H7 (cell line): ENCODE measurements around the gene ZBTB47. TPM values are rescaled to one million over a fixed set of nuclear protein-coding genes. Genes with fewer than 3 reads are reported as not detected.
A peak's percentile ranks its signal among the peaks of the same experiment; 100 is the strongest.

ENCODE experiments used
- DNase-seq: peaks from one replicate; pipeline ENCODE4 v3.0.0; 2012
- H3K27me3 ChIP-seq: 2 replicates; pipeline ENCODE4 v1.6.0; 2011; ENCODE audit warnings: mild to moderate bottlenecking, low read length; ENCODE audit not compliant: control insufficient read depth, insufficient read depth
- H3K36me3 ChIP-seq: replicated peaks from 2 replicates; pipeline ENCODE4 v1.5.1; 2011; ENCODE audit warnings: low read length; ENCODE audit not compliant: control insufficient read depth, insufficient read depth
- H3K4me3 ChIP-seq: 2 replicates; pipeline ENCODE4 v1.5.1; 2011; ENCODE audit warnings: low read depth, mild to moderate bottlenecking, control low read depth, low read length, moderate library complexity; ENCODE audit not compliant: insufficient read depth
- total RNA-seq: library from RNA; depleted of rRNA; stranded (reverse); fragments of >200 nt; shearing (Covaris generic); gene quantifications from 2 replicates; pipeline ENCODE4 v1.2.3, GENCODE V29; 2014

The ZBTB47 gene
- total RNA-seq, 1 experiment from 2014 or later, result 8.0 TPM

DNA sequence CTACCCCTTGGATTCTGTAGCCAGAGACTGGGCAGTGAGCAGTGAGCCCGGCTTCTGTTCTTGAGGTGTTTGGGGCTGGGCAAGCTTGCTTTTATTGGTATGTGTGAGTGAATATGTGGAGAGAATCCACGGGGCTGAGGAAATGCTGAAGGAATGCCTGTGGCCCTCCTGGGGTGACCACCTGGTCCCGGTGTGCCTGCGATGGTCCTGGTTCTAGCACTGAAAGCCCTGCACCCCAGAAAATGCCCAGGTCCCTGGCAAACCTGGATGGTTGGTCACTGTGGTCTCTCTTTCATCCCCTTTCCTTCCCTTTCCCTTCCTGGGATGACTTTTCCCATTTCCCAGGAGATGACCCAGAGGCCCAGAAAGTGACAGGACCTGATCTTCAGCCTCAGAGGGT lies 4.2 kb downstream of the ZBTB47 start:
- Histone ChIP-seq H3K36me3 (no peaks in the 10 kb centered on the region), H3K27me3 (no peaks in the 10 kb centered on the region), H3K4me3 (no peak overlapping the region)
- peak; percentile 45 for DNase-seq

DNA sequence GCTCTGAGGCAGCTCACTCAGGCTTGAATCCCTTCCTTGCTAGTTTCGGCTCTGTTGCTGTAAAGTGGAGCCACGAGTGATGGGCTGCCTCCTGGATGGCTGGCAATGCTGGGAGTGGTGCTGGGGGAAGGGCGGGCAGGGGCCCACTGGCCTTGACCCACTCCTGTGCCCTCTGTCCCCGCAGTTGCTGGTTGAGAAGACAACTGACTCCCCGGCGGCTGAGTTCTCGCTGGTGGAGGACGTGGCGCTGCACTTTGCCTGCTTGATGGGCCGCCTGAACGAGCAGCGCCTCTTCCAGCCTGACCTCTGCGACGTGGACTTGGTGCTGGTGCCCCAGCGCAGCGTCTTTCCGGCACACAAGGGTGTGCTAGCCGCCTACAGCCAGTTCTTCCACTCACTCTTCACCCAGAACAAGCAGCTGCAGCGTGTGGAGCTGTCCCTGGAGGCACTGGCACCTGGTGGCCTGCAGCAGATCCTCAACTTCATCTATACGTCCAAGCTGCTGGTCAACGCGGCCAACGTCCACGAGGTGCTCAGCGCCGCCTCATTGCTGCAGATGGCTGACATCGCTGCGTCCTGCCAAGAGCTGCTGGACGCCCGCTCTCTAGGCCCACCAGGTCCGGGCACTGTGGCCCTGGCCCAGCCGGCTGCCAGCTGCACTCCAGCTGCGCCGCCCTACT lies 4.7 kb downstream of the ZBTB47 start:
- Histone ChIP-seq H3K36me3 (no peaks in the 10 kb centered on the region), H3K27me3 (no peaks in the 10 kb centered on the region), H3K4me3 (no peak overlapping the region)
- DNase-seq, result peak; percentile 55

DNA sequence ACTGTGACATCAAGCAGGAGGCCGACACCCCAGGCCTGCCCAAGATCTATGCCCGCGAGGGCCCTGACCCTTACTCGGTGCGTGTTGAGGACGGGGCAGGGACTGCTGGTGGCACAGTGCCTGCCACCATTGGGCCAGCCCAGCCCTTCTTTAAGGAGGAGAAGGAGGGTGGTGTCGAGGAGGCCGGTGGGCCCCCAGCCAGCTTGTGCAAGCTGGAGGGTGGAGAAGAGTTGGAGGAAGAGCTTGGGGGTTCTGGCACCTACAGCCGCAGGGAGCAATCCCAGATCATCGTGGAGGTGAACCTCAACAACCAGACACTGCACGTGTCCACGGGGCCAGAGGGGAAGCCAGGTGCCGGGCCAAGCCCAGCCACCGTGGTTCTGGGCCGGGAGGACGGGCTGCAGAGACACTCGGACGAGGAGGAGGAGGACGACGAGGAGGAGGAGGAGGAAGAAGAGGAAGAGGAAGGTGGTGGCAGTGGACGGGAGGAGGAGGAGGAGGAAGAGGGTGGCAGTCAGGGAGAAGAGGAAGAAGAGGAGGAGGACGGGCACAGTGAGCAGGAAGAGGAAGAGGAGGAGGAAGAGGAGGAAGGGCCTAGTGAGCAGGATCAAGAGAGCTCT lies 5.4 kb downstream of the ZBTB47 start:
- Histone ChIP-seq H3K27me3 (no peaks in the 10 kb centered on the region), H3K4me3 (no peak overlapping the region), H3K36me3 (no peaks in the 10 kb centered on the region)
- no peak for DNase-seq

DNA sequence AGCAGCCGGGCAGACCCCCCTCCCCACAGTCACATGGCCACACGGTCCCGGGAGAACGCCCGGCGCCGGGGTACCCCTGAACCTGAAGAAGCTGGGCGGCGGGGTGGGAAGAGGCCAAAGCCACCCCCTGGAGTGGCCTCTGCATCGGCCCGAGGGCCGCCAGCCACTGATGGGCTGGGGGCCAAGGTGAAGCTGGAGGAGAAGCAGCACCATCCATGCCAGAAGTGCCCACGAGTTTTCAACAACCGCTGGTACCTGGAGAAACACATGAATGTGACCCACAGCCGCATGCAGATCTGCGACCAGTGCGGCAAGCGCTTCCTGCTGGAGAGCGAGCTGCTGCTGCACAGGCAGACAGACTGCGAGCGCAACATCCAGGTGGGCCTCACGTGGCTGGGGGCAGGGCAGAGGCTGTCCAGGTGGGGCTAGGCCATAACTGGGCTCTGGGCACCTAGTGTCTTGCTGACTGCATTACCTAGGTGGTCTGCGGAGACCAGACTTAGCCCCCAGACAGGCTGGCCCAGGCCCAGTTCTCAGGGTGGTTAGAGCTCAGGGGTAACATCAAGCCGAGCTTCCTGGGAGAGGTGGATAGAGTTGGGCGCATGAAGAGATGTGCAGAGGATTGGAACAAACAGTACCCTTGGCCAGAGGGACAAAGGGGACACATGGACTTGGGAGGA lies 6.1 kb downstream of the ZBTB47 start:
- peak; percentile 65 for DNase-seq
- Histone ChIP-seq H3K36me3 (no peaks in the 10 kb centered on the region), H3K27me3 (no peaks in the 10 kb centered on the region), H3K4me3 (no peak overlapping the region)

DNA sequence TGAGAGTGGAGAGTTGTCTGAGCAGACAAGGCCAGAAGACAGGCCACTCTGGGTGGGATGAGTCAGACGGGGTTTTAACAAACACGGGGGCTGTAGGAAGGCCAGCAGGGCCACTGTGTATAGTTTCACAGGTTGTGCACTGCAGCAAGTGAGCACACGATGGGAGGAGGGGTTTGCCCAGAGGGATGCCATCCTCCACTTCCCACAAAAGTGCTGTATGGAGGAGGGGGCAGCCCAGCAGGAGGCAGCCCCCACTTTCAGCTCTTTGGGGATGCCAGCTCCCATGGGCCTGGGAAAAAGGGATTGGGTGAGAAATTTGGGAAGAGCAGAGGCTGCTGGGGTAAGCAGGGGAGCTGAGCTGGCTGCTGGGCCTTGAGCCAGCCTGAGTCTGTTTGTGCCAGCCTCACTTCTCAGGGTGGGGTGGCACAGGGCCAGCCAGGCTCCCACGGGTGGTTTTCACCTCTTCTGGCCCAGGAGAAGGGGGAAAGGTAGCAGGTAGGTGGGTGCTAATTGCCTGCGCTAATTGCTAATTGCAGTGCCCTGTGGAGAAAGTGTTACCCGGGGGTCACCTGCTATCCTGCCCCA lies 6.7 kb downstream of the ZBTB47 start:
- peak; percentile 53 for DNase-seq
- H3K4me3 ChIP-seq, result no peak overlapping the region
- no peaks in the 10 kb centered on the region for H3K36me3 ChIP-seq
- H3K27me3 ChIP-seq, result no peaks in the 10 kb centered on the region

DNA sequence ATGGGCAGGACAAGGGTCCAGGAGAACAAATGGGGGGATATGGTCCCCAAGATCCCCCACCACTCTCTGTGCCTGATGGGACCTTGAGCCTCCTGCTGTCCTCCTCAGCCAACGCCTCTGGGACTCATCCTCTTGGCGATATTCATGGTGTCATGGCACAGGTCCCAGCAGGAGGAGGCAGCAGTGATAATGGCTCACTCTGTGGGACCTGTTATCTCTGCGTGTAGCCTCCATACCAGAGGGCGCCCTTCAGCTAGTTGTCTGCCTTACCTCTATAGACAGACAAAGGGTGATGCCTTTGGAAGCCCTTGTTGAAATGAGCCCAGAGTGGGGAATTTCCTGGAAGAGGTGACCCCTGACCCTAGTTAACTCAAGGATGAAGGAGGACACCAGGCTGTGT lies 7.4 kb downstream of the ZBTB47 start:
- peak; percentile 75 for DNase-seq
- Histone ChIP-seq H3K36me3 (no peaks in the 10 kb centered on the region), H3K4me3 (no peak overlapping the region)

DNA sequence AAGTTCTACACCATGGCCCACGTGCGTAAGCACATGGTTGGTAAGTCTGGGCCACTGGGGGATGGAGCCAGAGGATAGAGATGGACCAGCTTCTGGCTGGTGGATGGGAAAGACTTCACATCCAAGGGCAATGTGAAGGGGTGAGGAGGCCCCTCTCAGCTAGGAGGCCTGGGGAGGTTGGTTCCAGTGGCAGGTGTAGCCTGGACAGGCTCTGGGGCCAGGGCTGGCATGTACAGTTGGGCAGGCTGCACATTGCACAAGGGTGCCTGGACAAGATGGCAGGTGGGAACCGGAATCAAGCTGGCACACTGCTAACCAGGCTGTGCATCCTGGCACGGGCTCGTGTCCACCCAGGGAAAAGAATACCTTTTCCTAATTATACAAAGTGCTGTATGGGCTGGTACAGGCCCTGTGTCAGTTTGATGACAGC lies 8.1 kb downstream of the ZBTB47 start:
- DNase-seq, result no peak
- H3K27me3 ChIP-seq, result no peaks in the 10 kb centered on the region
- H3K36me3 ChIP-seq, result no peaks in the 10 kb centered on the region
- H3K4me3 ChIP-seq, result no peak overlapping the region

More for the DNA sequence above, 7.4 kb downstream of the ZBTB47 start:
- no peaks in the 10 kb centered on the region for H3K27me3 ChIP-seq

DNA sequence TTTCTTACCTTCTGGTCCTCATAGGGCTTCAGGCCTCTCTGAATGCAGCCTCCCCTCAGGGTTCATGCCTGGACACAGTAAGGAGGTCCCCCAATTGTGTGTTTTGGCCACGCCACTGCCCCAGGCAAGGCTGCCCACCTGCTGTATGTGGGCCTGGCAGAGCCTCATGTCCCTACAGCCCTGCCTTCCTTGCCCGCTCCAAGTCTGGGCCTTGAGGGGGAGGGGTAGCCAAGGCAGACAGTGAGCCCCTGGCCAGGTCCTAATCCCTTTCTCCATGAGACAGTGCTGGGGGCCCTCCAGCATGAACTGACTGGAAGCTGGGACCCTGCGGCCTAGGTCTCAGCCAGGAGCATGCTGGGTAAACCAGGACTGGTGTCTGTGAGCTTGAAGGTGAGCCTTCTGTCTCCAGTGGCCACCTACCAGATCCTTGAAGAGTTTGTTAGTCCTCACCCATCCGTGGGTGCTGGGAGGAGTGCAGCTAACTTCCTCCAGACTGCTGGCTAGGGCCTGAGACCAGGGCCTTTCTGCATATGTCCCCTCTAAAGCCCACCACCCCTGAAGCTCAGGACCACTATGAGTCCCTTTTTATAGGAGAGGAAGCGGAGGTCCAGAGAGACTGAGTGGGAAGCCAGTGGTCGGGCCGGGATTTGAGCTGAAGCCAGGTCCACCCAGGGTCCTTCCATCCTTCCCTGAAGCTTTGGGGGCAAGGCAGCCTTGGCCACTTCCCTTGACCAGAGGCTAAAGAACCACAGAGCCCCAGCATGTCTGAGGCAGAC lies 8.7 kb downstream of the ZBTB47 start:
- no peaks in the 10 kb centered on the region for H3K27me3 ChIP-seq
- DNase-seq, result no peak
- no peak overlapping the region for H3K4me3 ChIP-seq
- no peaks in the 10 kb centered on the region for H3K36me3 ChIP-seq

DNA sequence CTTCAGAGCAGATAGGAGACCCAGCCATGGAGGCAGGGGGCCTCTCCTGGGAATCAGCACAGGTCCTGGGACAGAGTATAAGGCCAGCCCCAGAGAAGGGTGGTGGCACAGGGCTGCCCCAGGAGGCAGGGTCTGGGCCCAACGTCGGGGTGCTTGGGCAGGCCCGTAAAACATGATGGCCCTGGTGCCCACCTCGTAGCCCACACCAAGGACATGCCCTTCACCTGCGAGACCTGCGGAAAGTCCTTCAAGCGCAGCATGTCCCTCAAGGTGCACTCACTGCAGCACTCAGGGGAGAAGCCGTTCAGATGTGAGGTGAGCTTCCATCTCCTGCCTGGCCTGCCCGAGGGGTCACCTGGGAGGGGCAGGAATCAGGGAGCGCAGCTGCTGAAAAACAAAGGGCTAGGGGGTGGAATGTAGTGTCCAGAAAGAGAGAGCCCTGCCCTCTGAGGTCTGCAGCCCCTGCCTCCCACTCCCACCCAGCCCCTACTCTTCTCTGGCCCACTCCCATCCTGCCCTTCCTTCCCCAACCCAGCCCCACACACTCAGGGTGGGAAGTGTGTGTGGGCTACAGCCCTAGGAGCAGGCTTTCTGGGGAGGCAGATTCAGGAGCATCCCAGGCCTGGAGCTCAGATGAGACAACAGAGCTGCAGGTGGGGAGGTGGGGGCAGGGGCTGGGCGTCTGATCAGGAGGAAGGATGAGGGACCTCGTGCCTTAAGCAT lies 9.5 kb downstream of the ZBTB47 start:
- no peaks in the 10 kb centered on the region for H3K27me3 ChIP-seq
- peak; percentile 51 for DNase-seq
- no peak overlapping the region for H3K4me3 ChIP-seq
- no peaks in the 10 kb centered on the region for H3K36me3 ChIP-seq

DNA sequence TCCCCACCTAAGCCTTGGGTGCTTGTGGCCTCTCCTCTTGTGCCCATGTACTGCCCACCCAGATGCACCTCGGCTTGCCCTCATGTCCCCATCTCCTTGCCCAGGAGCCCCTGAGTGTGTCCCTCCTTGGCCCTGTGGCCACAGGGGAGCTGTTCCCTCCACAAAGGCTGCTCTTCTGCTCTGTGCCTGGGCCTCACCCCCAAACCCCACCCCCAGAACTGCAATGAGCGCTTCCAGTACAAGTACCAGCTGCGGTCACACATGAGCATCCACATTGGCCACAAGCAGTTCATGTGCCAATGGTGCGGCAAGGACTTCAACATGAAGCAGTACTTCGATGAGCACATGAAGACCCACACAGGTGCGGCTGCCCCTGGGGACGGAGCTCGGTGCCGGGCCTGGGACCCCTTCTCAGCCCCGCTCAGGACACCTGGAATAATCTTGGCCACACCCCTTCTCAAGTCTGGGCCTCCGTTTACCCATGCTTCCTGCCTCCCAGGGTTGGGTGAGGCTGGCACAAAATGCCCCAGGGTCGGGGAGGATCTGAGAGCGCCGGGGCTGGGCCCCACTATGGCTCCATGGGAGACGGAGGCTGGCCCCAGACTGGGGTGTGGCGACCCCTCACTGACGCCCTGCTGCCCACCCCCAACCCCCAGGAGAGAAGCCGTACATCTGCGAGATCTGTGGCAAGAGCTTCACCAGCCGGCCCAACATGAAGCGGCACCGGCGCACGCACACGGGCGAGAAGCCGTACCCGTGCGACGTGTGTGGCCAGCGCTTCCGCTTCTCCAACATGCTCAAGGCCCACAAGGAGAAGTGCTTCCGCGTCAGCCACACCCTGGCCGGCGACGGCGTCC lies 10.3 kb downstream of the ZBTB47 start:
- Histone ChIP-seq H3K27me3 (no peaks in the 10 kb centered on the region), H3K36me3 (no peaks in the 10 kb centered on the region), H3K4me3 (no peak overlapping the region)
- peak; percentile 55 for DNase-seq

DNA sequence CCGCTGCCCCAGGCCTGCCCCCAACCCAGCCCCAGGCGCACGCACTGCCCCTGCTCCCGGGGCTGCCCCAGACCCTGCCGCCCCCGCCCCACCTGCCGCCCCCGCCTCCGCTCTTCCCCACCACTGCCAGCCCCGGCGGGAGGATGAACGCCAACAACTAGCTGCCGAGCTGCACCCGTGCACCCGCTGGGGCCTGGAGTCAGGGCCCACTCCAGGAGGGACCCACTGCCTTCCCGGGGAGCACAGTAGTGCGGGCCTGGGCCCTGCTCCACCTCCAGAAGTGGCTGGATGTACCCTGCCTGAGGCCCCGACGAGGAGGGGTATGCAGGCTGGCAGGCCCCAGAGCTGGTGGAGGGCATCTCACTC lies 10.9 kb downstream of the ZBTB47 start:
- no peaks in the 10 kb centered on the region for H3K36me3 ChIP-seq
- peak; percentile 61 for DNase-seq
- H3K27me3 ChIP-seq, result no peaks in the 10 kb centered on the region
- H3K4me3 ChIP-seq, result no peak overlapping the region

DNA sequence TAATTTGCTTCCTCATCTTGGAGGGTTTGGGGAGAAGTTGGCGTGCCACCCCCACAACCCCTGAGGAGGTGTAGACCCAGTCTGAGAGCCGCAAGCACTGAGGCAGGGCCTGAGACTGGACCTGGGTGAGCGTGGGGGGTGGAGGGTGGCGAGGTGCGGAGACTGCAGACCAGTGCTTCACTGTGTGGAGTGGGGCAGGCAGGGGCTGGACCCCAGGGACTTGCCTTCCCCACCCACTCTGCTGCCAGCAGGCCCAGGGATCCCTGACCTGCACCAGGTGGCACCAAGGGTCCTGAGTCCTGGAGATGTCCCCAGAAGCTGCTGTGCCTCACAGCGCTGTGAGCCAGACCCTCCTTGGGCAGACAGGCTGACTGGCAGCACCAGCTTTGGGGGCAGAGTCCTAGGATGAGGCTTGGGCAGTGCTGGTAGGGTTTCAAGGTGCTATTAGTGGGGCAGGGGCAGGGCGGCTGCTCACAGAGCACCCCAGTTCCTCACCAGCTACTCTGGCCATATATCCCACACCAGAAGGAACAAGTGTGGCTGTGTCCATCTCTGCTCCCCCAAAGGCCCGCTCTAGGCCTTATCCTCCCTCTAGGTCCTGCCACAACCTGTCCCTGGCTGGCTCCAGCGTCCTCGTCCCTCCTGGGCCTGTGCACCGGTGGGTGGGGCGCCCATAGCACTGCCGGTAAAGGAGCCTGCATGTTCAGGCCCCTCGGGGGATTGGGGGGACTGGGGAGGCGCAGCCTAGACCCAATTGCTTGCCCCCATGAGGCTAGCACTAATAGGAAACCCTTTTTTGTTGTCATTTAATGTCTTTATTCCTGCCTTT lies 11.8 kb downstream of the ZBTB47 start:
- DNase-seq, result peak; percentile 54
- no peak overlapping the region for H3K4me3 ChIP-seq

More for the DNA sequence above, 11.8 kb downstream of the ZBTB47 start:
- H3K27me3 ChIP-seq, result no peaks in the 10 kb centered on the region
- no peaks in the 10 kb centered on the region for H3K36me3 ChIP-seq
